ENCODE results near the gene CCNK. TPM values are rescaled to one million over a fixed set of nuclear protein-coding genes. Genes with fewer than 3 reads are reported as not detected.

CCNK gene
- total and polyA plus RNA-seq, 2 of the 13 experiments (the other 11 are each of a cell fraction or from before 2014, with no cell fraction given): 4.9 to 9.7 TPM

DNA sequence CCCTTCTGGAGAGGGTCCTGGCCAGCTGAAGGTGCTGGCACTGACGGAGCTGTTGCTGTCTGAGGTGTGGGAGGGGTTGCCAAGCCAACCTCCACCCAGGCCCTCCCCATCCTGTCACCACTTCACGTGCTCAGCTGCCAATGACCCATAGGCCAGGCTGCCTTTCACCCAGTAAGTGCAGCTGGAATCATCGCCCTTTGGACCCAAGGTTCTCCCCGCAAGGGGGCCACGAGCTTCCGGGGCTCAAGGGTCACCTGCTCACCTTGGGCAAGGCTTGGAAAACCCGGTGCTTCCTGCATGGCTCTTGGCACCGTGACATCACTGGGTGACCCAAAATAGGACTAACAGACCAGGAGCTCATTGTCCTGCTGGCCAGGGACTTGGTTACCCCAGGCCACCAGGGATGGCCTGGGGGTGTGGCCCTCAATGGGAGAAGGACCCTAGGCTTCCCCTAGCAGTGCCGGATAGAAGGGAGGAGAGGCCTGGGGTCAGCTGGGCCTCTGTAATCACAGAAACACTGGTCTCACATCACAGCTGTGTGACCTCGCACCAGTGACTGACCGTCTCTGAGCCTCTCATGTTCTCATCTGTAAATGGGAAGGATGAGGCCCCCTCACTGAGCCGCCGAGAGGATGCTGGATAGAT lies 71.5 kb downstream of the CCNK start (continued):
- peak; percentile 94; the same call in 1 of the 2 replicates for TF ChIP-seq ZNF788 (CRISPR knock-in tag; IDR thresholded peaks at IDR 0.05; ENCODE audit: borderline replicate concordance)
- TF ChIP-seq CHCHD3 (CRISPR knock-in tag; IDR thresholded peaks at IDR 0.05): no peak
- no peak for TF ChIP-seq CENPX (CRISPR knock-in tag; IDR thresholded peaks at IDR 0.05)
- peak; percentile 51; the same call in 1 of the 2 replicates for TF ChIP-seq ZNF569 (CRISPR knock-in tag; IDR thresholded peaks at IDR 0.05; ENCODE audit: borderline replicate concordance)
- TF ChIP-seq, protein P1, sequence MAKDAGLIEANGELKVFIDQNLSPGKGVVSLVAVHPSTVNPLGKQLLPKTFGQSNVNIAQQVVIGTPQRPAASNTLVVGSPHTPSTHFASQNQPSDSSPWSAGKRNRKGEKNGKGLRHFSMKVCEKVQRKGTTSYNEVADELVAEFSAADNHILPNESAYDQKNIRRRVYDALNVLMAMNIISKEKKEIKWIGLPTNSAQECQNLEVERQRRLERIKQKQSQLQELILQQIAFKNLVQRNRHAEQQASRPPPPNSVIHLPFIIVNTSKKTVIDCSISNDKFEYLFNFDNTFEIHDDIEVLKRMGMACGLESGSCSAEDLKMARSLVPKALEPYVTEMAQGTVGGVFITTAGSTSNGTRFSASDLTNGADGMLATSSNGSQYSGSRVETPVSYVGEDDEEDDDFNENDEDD (CRISPR knock-in tag; IDR thresholded peaks at IDR 0.05; ENCODE audit: borderline replicate concordance): peak; percentile 67; the same call in 1 of the 2 replicates
- peak; percentile 75; the same call in 1 of the 2 replicates for TF ChIP-seq ZNF816 (CRISPR knock-in tag; IDR thresholded peaks at IDR 0.05; ENCODE audit: borderline replicate concordance)
- TF ChIP-seq SP140L (CRISPR knock-in tag; IDR thresholded peaks at IDR 0.05; ENCODE audit: borderline replicate concordance): no peak
- peak; percentile 100 for TF ChIP-seq MED1 (CRISPR knock-in tag; IDR thresholded peaks at IDR 0.05)
- TF ChIP-seq, protein P2, sequence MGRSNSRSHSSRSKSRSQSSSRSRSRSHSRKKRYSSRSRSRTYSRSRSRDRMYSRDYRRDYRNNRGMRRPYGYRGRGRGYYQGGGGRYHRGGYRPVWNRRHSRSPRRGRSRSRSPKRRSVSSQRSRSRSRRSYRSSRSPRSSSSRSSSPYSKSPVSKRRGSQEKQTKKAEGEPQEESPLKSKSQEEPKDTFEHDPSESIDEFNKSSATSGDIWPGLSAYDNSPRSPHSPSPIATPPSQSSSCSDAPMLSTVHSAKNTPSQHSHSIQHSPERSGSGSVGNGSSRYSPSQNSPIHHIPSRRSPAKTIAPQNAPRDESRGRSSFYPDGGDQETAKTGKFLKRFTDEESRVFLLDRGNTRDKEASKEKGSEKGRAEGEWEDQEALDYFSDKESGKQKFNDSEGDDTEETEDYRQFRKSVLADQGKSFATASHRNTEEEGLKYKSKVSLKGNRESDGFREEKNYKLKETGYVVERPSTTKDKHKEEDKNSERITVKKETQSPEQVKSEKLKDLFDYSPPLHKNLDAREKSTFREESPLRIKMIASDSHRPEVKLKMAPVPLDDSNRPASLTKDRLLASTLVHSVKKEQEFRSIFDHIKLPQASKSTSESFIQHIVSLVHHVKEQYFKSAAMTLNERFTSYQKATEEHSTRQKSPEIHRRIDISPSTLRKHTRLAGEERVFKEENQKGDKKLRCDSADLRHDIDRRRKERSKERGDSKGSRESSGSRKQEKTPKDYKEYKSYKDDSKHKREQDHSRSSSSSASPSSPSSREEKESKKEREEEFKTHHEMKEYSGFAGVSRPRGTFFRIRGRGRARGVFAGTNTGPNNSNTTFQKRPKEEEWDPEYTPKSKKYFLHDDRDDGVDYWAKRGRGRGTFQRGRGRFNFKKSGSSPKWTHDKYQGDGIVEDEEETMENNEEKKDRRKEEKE (IDR thresholded peaks at IDR 0.05): no peak
- no peak for TF ChIP-seq MBNL3 (CRISPR knock-in tag; conservative IDR thresholded peaks at IDR 0.05)
- TF ChIP-seq ZNF572 (CRISPR knock-in tag; IDR thresholded peaks at IDR 0.05): no peak; the same call in 1 of the 2 replicates
- peak; percentile 96 for TF ChIP-seq ZBTB21 (CRISPR knock-in tag; IDR thresholded peaks at IDR 0.05)
- peak; percentile 100 for TF ChIP-seq RXRA (CRISPR knock-in tag; IDR thresholded peaks at IDR 0.05)
- peak; percentile 67 for TF ChIP-seq KDM1A (CRISPR knock-in tag; IDR thresholded peaks at IDR 0.05)
- TF ChIP-seq ZNF678 (CRISPR knock-in tag; IDR thresholded peaks at IDR 0.05): peak; percentile 81; the same call in 1 of the 2 replicates
- TF ChIP-seq, protein P3, sequence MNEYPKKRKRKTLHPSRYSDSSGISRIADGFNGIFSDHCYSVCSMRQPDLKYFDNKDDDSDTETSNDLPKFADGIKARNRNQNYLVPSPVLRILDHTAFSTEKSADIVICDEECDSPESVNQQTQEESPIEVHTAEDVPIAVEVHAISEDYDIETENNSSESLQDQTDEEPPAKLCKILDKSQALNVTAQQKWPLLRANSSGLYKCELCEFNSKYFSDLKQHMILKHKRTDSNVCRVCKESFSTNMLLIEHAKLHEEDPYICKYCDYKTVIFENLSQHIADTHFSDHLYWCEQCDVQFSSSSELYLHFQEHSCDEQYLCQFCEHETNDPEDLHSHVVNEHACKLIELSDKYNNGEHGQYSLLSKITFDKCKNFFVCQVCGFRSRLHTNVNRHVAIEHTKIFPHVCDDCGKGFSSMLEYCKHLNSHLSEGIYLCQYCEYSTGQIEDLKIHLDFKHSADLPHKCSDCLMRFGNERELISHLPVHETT (CRISPR knock-in tag; conservative IDR thresholded peaks at IDR 0.05): peak; percentile 64; the same call in 1 of the 2 replicates
- no peak for TF ChIP-seq ONECUT2 (CRISPR knock-in tag; IDR thresholded peaks at IDR 0.05)
- TF ChIP-seq, protein P4, sequence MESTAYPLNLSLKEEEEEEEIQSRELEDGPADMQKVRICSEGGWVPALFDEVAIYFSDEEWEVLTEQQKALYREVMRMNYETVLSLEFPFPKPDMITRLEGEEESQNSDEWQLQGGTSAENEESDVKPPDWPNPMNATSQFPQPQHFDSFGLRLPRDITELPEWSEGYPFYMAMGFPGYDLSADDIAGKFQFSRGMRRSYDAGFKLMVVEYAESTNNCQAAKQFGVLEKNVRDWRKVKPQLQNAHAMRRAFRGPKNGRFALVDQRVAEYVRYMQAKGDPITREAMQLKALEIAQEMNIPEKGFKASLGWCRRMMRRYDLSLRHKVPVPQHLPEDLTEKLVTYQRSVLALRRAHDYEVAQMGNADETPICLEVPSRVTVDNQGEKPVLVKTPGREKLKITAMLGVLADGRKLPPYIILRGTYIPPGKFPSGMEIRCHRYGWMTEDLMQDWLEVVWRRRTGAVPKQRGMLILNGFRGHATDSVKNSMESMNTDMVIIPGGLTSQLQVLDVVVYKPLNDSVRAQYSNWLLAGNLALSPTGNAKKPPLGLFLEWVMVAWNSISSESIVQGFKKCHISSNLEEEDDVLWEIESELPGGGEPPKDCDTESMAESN (CRISPR knock-in tag; conservative IDR thresholded peaks at IDR 0.05): peak; percentile 95
- TF ChIP-seq ZZZ3 (CRISPR knock-in tag; IDR thresholded peaks at IDR 0.05; ENCODE audit: borderline replicate concordance): peak; percentile 96
- TF ChIP-seq, protein P5, sequence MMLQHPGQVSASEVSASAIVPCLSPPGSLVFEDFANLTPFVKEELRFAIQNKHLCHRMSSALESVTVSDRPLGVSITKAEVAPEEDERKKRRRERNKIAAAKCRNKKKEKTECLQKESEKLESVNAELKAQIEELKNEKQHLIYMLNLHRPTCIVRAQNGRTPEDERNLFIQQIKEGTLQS (CRISPR knock-in tag; IDR thresholded peaks at IDR 0.05): peak; percentile 69; the same call in 1 of the 2 replicates
- TF ChIP-seq SMAD3 (CRISPR knock-in tag; IDR thresholded peaks at IDR 0.05): peak; percentile 88
- peak; percentile 91 for TF ChIP-seq FOXO1 (CRISPR knock-in tag; IDR thresholded peaks at IDR 0.05)

All from HepG2 (cell line).